HEK293 (cell line): ENCODE results near the gene THOC1.
A peak's percentile ranks its signal among the peaks of the same experiment; 100 is the strongest.

Source experiments
- CTCF ChIA-PET: fragments of 350-600 bp; formaldehyde crosslinking; extraction: SDS; loops from one replicate; lab custom pipeline; 2021; ENCODE audit warnings: antibody characterized with exemption; lab: Yijun Ruan, JAX
- POLR2A ChIA-PET: fragments of 300-600 bp; formaldehyde crosslinking; extraction: SDS; loops from one replicate; lab custom pipeline; 2020; ENCODE audit warnings: antibody characterized with exemption, inconsistent platforms; lab: Yijun Ruan, JAX
- H3K27ac ChIP-seq: fragments of 200-500 bp; sonication (Bioruptor generic); 2 replicates; pipeline ENCODE4 v1.5.1; 2014; ENCODE audit warnings: low read depth, low read length, control low read depth, inconsistent platforms; ENCODE audit errors: extremely low read depth
- H3K36me3 ChIP-seq, 2 experiments: fragments of 200-500 bp in 1 of 2; sonication (Bioruptor generic) in 1 of 2; 1 replicate in 1 of 2; 2 replicates in 1 of 2; pipeline ENCODE4 v1.5.1; 2014 to 2017; ENCODE audit warnings: inconsistent platforms in 2 of 2, low read length in 2 of 2; ENCODE audit not compliant: control insufficient read depth in 2 of 2, insufficient read depth in 1 of 2
- H3K4me1 ChIP-seq: fragments of 200-500 bp; sonication (Bioruptor generic); 2 replicates; pipeline ENCODE4 v1.5.1; 2014; ENCODE audit warnings: mild to moderate bottlenecking, low read length, inconsistent platforms; ENCODE audit not compliant: control insufficient read depth, insufficient read depth
- H3K4me3 ChIP-seq: 2 replicates; pipeline ENCODE4 v1.5.1; 2011; ENCODE audit warnings: low read depth, mild to moderate bottlenecking, control low read depth, low read length, moderate library complexity
- H3K9me3 ChIP-seq: fragments of 200-500 bp; sonication (Bioruptor generic); 2 replicates; pipeline ENCODE4 v1.5.1; 2014; ENCODE audit warnings: low read depth, low read length, inconsistent platforms; ENCODE audit not compliant: control insufficient read depth, insufficient read depth
- GLI2 ChIP-seq: fragments of 450-650 bp; formaldehyde crosslinking; IDR thresholded peaks from 2 replicates; pipeline ENCODE4; 2017; ENCODE audit warnings: missing biosample characterization, missing genetic modification characterization, low read depth, borderline replicate concordance
- HOXC10 ChIP-seq: sonication (generic); formaldehyde crosslinking; IDR thresholded peaks from 2 replicates; pipeline ENCODE4 v1.8.1; 2023; ENCODE audit warnings: mild to moderate bottlenecking, missing genetic modification reagents
- IKZF3 ChIP-seq: fragments of 450-650 bp; IDR thresholded peaks from 2 replicates; pipeline ENCODE4 v1.5.0; 2018; ENCODE audit warnings: missing biosample characterization, mild to moderate bottlenecking, missing genetic modification characterization, moderate library complexity
- KLF10 ChIP-seq: fragments of 450-650 bp; IDR thresholded peaks from 2 replicates; pipeline ENCODE4 v1.5.1; 2018; ENCODE audit warnings: missing biosample characterization, mild to moderate bottlenecking, missing genetic modification characterization
- MZF1 ChIP-seq: fragments of 450-650 bp; formaldehyde crosslinking; IDR thresholded peaks from 2 replicates; pipeline ENCODE4 v1.5.1; 2017; ENCODE audit warnings: missing biosample characterization, missing genetic modification characterization, borderline replicate concordance
- OVOL3 ChIP-seq: fragments of 450-650 bp; formaldehyde crosslinking; IDR thresholded peaks from 2 replicates; pipeline ENCODE4 v1.5.1; 2016; ENCODE audit warnings: missing biosample characterization, missing genetic modification characterization
- SCRT1 ChIP-seq: fragments of 450-650 bp; formaldehyde crosslinking; IDR thresholded peaks from 2 replicates; pipeline ENCODE4 v1.5.1; 2016; ENCODE audit warnings: missing biosample characterization, missing genetic modification characterization, borderline replicate concordance
- SCRT2 ChIP-seq: fragments of 450-650 bp; formaldehyde crosslinking; IDR thresholded peaks from 2 replicates; pipeline ENCODE4 v1.5.1; 2016; ENCODE audit warnings: missing biosample characterization, missing genetic modification characterization
- ZBTB20 ChIP-seq: fragments of 450-650 bp; formaldehyde crosslinking; IDR thresholded peaks from 2 replicates; pipeline ENCODE4 v1.5.1; 2016; ENCODE audit warnings: missing biosample characterization, missing genetic modification characterization
- ZBTB21 ChIP-seq: fragments of 450-650 bp; formaldehyde crosslinking; IDR thresholded peaks from 2 replicates; pipeline ENCODE4 v1.5.1; 2017; ENCODE audit warnings: missing biosample characterization, missing genetic modification characterization
- ZNF140 ChIP-seq: fragments of 450-650 bp; formaldehyde crosslinking; IDR thresholded peaks from 2 replicates; pipeline ENCODE4 v1.5.1; 2016; ENCODE audit warnings: missing biosample characterization, missing genetic modification characterization
- ZNF37A ChIP-seq: fragments of 450-650 bp; IDR thresholded peaks from 2 replicates; pipeline ENCODE4 v1.5.1; 2018; ENCODE audit warnings: missing biosample characterization, missing genetic modification characterization
- ZNF600 ChIP-seq: fragments of 450-650 bp; formaldehyde crosslinking; IDR thresholded peaks from 2 replicates; pipeline ENCODE4 v1.5.1; 2016; ENCODE audit warnings: missing biosample characterization, missing genetic modification characterization
- ZNF645 ChIP-seq: fragments of 450-650 bp; formaldehyde crosslinking; IDR thresholded peaks from 2 replicates; pipeline ENCODE4; 2016; ENCODE audit warnings: missing biosample characterization, missing genetic modification characterization
- ZSCAN16 ChIP-seq: fragments of 450-650 bp; formaldehyde crosslinking; IDR thresholded peaks from 2 replicates; pipeline ENCODE4 v1.5.1; 2016; ENCODE audit warnings: missing biosample characterization, missing genetic modification characterization
- ZSCAN5A ChIP-seq: fragments of 450-650 bp; formaldehyde crosslinking; IDR thresholded peaks from 2 replicates; pipeline ENCODE4 v1.5.1; 2016; ENCODE audit warnings: missing biosample characterization, missing genetic modification characterization
- TF ChIP-seq, protein P1 (sequence below): fragments of 450-650 bp; formaldehyde crosslinking; IDR thresholded peaks from 2 replicates; pipeline ENCODE4 v1.5.1; 2017; ENCODE audit warnings: missing biosample characterization, missing genetic modification characterization
- TF ChIP-seq, protein P2 (sequence below): fragments of 450-650 bp; formaldehyde crosslinking; IDR thresholded peaks from 2 replicates; pipeline ENCODE4 v1.5.1; 2016; ENCODE audit warnings: missing biosample characterization, missing genetic modification characterization

The THOC1 gene

GRCh38 chr18:269480-270095 is 1.7 kb upstream of the THOC1 start:
- ChIA-PET POLR2A (no interaction called here), CTCF (interaction anchor here (0.6 to 1.0 kb wide), 2 partner anchors 27 to 343 kb away, joined by 3 read pairs; no protein-coding TSS in a partner anchor)
- Histone ChIP-seq H3K27ac (no peak overlapping the region), H3K4me3 (no peak overlapping the region), H3K4me1 (no peaks in the 10 kb centered on the region), H3K9me3 (no peaks in the 10 kb centered on the region; the same call in 1 of the 2 replicates)
- no peak for TF ChIP-seq ZNF645 (tag by site-specific recombination)
- TF ChIP-seq SCRT2 (tag by site-specific recombination): peak; percentile 66; the same call in 1 of the 2 replicates
- peak; percentile 84 for TF ChIP-seq SCRT1 (tag by site-specific recombination)
- TF ChIP-seq, all 188 proteins: peak for 2
- peaks cover 4 to 6% of the 10 kb centered on the region in 2 experiments for H3K36me3 ChIP-seq

DNA sequence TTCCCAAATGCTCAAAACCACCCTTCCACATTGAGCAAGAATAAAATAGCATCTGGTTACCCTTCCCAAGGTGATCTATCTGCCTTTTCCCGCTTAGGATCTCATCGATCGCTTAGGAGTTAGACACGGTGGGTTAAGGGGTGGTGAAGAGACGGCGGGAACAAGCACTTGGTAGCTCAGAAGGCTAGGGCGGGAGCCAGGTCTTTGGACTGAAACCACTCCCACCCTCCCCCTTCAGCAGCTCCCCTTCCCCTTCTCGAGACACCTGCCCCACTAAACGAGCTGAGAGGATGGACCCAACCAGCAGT is 513 bp downstream of the THOC1 start:
- H3K4me3 ChIP-seq: peak overlapping the region; percentile 87
- no peaks in the 10 kb centered on the region for H3K9me3 ChIP-seq
- H3K27ac ChIP-seq: peak overlapping the region; percentile 76
- H3K36me3 ChIP-seq: peaks cover 15 to 21% of the 10 kb centered on the region in 2 experiments
- TF ChIP-seq, protein P1, sequence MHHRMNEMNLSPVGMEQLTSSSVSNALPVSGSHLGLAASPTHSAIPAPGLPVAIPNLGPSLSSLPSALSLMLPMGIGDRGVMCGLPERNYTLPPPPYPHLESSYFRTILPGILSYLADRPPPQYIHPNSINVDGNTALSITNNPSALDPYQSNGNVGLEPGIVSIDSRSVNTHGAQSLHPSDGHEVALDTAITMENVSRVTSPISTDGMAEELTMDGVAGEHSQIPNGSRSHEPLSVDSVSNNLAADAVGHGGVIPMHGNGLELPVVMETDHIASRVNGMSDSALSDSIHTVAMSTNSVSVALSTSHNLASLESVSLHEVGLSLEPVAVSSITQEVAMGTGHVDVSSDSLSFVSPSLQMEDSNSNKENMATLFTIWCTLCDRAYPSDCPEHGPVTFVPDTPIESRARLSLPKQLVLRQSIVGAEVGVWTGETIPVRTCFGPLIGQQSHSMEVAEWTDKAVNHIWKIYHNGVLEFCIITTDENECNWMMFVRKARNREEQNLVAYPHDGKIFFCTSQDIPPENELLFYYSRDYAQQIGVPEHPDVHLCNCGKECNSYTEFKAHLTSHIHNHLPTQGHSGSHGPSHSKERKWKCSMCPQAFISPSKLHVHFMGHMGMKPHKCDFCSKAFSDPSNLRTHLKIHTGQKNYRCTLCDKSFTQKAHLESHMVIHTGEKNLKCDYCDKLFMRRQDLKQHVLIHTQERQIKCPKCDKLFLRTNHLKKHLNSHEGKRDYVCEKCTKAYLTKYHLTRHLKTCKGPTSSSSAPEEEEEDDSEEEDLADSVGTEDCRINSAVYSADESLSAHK (tag by site-specific recombination): no peak
- TF ChIP-seq ZBTB21 (tag by site-specific recombination): no peak
- peak; percentile 87 for TF ChIP-seq ZBTB20 (tag by site-specific recombination)
- no peak for TF ChIP-seq ZNF37A (tag by site-specific recombination)
- TF ChIP-seq GLI2 (tag by site-specific recombination): no peak
- no peak for TF ChIP-seq IKZF3
- no peak for TF ChIP-seq ZNF140 (tag by site-specific recombination)
- POLR2A ChIA-PET: interaction anchor here (0.8 to 1.6 kb wide), 13 partner anchors 9 to 391 kb away, joined by 3 to 9 read pairs (median 3); partner anchors contain the start of gene USP14
- no peaks in the 10 kb centered on the region for H3K4me1 ChIP-seq
- CTCF ChIA-PET: interaction anchor here (1.1 kb wide), 1 partner anchor 48 kb away, joined by 3 read pairs; no protein-coding TSS in a partner anchor

- Histone ChIP-seq H3K27ac (no peak overlapping the region), H3K4me3 (no peak overlapping the region), H3K36me3 (peaks cover 61 to 70% of the 10 kb centered on the region in 2 experiments), H3K9me3 (no peaks in the 10 kb centered on the region), H3K4me1 (no peaks in the 10 kb centered on the region)
- POLR2A ChIA-PET: no interaction called here
- TF ChIP-seq, protein P2, sequence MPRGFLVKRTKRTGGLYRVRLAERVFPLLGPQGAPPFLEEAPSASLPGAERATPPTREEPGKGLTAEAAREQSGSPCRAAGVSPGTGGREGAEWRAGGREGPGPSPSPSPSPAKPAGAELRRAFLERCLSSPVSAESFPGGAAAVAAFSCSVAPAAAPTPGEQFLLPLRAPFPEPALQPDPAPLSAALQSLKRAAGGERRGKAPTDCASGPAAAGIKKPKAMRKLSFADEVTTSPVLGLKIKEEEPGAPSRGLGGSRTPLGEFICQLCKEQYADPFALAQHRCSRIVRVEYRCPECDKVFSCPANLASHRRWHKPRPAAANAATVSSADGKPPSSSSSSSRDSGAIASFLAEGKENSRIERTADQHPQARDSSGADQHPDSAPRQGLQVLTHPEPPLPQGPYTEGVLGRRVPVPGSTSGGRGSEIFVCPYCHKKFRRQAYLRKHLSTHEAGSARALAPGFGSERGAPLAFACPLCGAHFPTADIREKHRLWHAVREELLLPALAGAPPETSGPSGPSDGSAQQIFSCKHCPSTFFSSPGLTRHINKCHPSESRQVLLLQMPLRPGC (tag by site-specific recombination): no peak
- TF ChIP-seq ZSCAN16 (tag by site-specific recombination) (no peak), ZNF600 (tag by site-specific recombination) (no peak), MZF1 (no peak), HOXC10 (no peak), ZSCAN5A (tag by site-specific recombination) (no peak), KLF10 (tag by site-specific recombination) (no peak), OVOL3 (tag by site-specific recombination) (no peak)
- CTCF ChIA-PET: interaction anchor here (0.7 to 1.5 kb wide), 3 partner anchors 10 to 355 kb away, joined by 3 to 4 read pairs (median 3); no protein-coding TSS in a partner anchor
Observed at GRCh38 chr18:261398-262073, 6.3 kb downstream of the THOC1 start.
